Loucy (cell line): ENCODE data around the gene ENPP5.

ENCODE experiments used
- EZH2phosphoT487 ChIP-seq: fragments of 200-600 bp; IDR thresholded peaks from 2 replicates; pipeline ENCODE4 v1.6.1; 2018; ENCODE audit warnings: antibody characterized with exemption, mild to moderate bottlenecking, moderate library complexity, borderline replicate concordance
- TF ChIP-seq, protein P1 (sequence below): fragments of 200-600 bp; sonication (generic); conservative IDR thresholded peaks from 2 replicates; pipeline ENCODE4 v1.5.1; 2014; ENCODE audit warnings: mild to moderate bottlenecking, antibody characterized with exemption, low read length

DNA sequence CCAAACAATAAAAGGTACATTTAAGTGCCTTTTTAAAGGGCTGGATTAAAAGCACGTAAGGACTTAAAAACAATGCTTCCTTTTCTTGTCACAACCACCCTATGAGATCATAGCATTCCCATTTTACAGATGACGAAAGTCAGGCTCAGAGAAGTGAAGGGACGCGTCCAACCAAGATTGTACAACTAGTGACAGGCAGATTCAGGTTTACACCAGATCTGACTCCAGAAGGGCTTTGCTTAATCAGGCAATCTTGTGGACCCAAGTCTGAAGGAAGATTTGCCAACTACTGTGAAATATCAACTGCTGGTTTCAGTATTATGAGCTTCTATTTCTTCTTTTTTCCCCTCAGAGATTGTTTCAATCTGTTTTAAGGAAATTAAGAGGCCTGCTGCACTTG is 40.1 kb downstream of the ENPP5 start:
- TF ChIP-seq, protein P1, sequence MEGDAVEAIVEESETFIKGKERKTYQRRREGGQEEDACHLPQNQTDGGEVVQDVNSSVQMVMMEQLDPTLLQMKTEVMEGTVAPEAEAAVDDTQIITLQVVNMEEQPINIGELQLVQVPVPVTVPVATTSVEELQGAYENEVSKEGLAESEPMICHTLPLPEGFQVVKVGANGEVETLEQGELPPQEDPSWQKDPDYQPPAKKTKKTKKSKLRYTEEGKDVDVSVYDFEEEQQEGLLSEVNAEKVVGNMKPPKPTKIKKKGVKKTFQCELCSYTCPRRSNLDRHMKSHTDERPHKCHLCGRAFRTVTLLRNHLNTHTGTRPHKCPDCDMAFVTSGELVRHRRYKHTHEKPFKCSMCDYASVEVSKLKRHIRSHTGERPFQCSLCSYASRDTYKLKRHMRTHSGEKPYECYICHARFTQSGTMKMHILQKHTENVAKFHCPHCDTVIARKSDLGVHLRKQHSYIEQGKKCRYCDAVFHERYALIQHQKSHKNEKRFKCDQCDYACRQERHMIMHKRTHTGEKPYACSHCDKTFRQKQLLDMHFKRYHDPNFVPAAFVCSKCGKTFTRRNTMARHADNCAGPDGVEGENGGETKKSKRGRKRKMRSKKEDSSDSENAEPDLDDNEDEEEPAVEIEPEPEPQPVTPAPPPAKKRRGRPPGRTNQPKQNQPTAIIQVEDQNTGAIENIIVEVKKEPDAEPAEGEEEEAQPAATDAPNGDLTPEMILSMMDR, result no peak
- TF ChIP-seq EZH2phosphoT487, result no peak
